Natural killer cell treated with Interleukin-12 subunit alpha and Interleukin-12 subunit beta and Interleukin-15 and Interleukin-18, amount 100 ng/mL, for 72 hours (primary cell): ENCODE results near the gene FYB1. TPM values are rescaled to one million over a fixed set of nuclear protein-coding genes. Genes with fewer than 3 reads are reported as not detected.
A peak's percentile ranks its signal among the peaks of the same experiment; 100 is the strongest.
"Not testable (repeated sequence)": the region's sequence is repeated elsewhere in the genome, so short reads cannot be mapped to it uniquely, and the experiment has no call there.

ENCODE experiments used
- ATAC-seq, 2 donors: fragments of 150-1000 bp; cut with Tn5 transposase in 1 of 2; sonication (Bioruptor Pico), chemical (Tn5 transposase) in 1 of 2; 2 replicates each; pipeline ENCODE4 v1.10.0; 2021
- DNase-seq: peaks from one replicate; pipeline ENCODE4 v3.0.0; 2022; ENCODE audit warnings: low spot score
- H3K27ac Mint-ChIP-seq, 2 donors: 1 replicate in 1 of 2; 2 replicates in 1 of 2; pipeline ENCODE4 v1.8.0; 2022; ENCODE audit warnings: mixed read lengths in 2 of 2, mild to moderate bottlenecking in 1 of 2, moderate library complexity in 1 of 2
- H3K27me3 Mint-ChIP-seq, 2 donors: 1 replicate in 1 of 2; 2 replicates in 1 of 2; pipeline ENCODE4 v1.8.0; 2022; ENCODE audit warnings: mixed read lengths in 2 of 2
- H3K36me3 Mint-ChIP-seq: one replicate; pipeline ENCODE4 v1.8.0; 2022; ENCODE audit warnings: mixed read lengths
- H3K4me1 Mint-ChIP-seq, 2 donors: 1 replicate in 1 of 2; 2 replicates in 1 of 2; pipeline ENCODE4 v1.8.0; 2022; ENCODE audit warnings: low read depth in 2 of 2, mixed read lengths in 2 of 2, mild to moderate bottlenecking in 1 of 2
- H3K4me3 Mint-ChIP-seq: one replicate; pipeline ENCODE4 v1.8.0; 2022; ENCODE audit warnings: mixed read lengths
- H3K9me3 Mint-ChIP-seq: 2 replicates; pipeline ENCODE4 v1.8.0; 2022; ENCODE audit warnings: mixed read lengths
- total RNA-seq, 2 donors: library from RNA; stranded (reverse); gene quantifications; one replicate each; pipeline ENCODE4 v1.2.3, GENCODE V29; 2022

Gene FYB1
- total RNA-seq, 2 donors from 2014 or later, result 71.9 to 72.8 TPM

- peak overlapping the region; percentile 43 to 61 for H3K27ac Mint-ChIP-seq
- peaks cover 33 to 35% of the 10 kb centered on the region in 2 donors for H3K4me1 Mint-ChIP-seq
- DNase-seq (no peak), ATAC-seq (peak; percentile 59 to 65)
- no peaks in the 10 kb centered on the region for H3K27me3 Mint-ChIP-seq
- peaks cover 24% of the 10 kb centered on the region for H3K36me3 Mint-ChIP-seq
- H3K9me3 Mint-ChIP-seq, result peaks cover 6% of the 10 kb centered on the region
- H3K4me3 Mint-ChIP-seq, result peak overlapping the region; percentile 20
Measured at GRCh38 chr5:39238366-39239105, 19.2 kb upstream of the FYB1 start.

- Mint-ChIP-seq H3K9me3 (peaks cover 6% of the 10 kb centered on the region), H3K36me3 (peaks cover 24% of the 10 kb centered on the region), H3K27me3 (no peaks in the 10 kb centered on the region), H3K4me1 (peaks cover 46% of the 10 kb centered on the region in 2 donors), H3K4me3 (no peak overlapping the region), H3K27ac (peak overlapping the region; percentile 43 to 63)
- DNase-seq, result no peak
- no peak for ATAC-seq
Measured at GRCh38 chr5:39236718-39237117, 17.4 kb upstream of the FYB1 start.

- Mint-ChIP-seq H3K4me3 (no peak overlapping the region), H3K27ac (no peak overlapping the region), H3K4me1 (peaks cover 51 to 55% of the 10 kb centered on the region in 2 donors), H3K36me3 (peaks cover 21% of the 10 kb centered on the region), H3K27me3 (no peaks in the 10 kb centered on the region), H3K9me3 (peaks cover 1% of the 10 kb centered on the region)
- DNase-seq, result no peak
- ATAC-seq, result no peak
Measured at GRCh38 chr5:39235648-39236047, 16.3 kb upstream of the FYB1 start.

- H3K4me1 Mint-ChIP-seq, result peaks cover 53 to 54% of the 10 kb centered on the region in 2 donors
- not testable (repeated sequence) for H3K9me3 Mint-ChIP-seq, H3K4me3 Mint-ChIP-seq, H3K27me3 Mint-ChIP-seq, DNase-seq, H3K27ac Mint-ChIP-seq, H3K36me3 Mint-ChIP-seq, ATAC-seq
Measured at GRCh38 chr5:39234494-39234893, 15.1 kb upstream of the FYB1 start.

GRCh38 chr5:39233783-39234182, 14.4 kb upstream of the FYB1 start:
- ATAC-seq, result no peak
- H3K4me1 Mint-ChIP-seq, result peaks cover 47 to 50% of the 10 kb centered on the region in 2 donors

GRCh38 chr5:39231705-39232525, 12.6 kb upstream of the FYB1 start:
- Mint-ChIP-seq H3K36me3 (peaks cover 2% of the 10 kb centered on the region), H3K27me3 (no peaks in the 10 kb centered on the region), H3K4me1 (peaks cover 30 to 40% of the 10 kb centered on the region in 2 donors), H3K9me3 (no peaks in the 10 kb centered on the region), H3K27ac (peak overlapping the region; percentile 94 to 97), H3K4me3 (peak overlapping the region; percentile 88)
- no peak for DNase-seq
- ATAC-seq, result peak; percentile 91 to 96

More at GRCh38 chr5:39233783-39234182, 14.4 kb upstream of the FYB1 start:
- H3K27me3 Mint-ChIP-seq, result no peaks in the 10 kb centered on the region
- no peak for DNase-seq
- H3K36me3 Mint-ChIP-seq, result peaks cover 4% of the 10 kb centered on the region
- H3K9me3 Mint-ChIP-seq, result no peaks in the 10 kb centered on the region
- peak overlapping the region in 1 of 2 donors; percentile 21 for H3K27ac Mint-ChIP-seq
- H3K4me3 Mint-ChIP-seq, result no peak overlapping the region

GRCh38 chr5:39228596-39228995, 9.2 kb upstream of the FYB1 start:
- ATAC-seq, result no peak
- Mint-ChIP-seq H3K27me3 (no peaks in the 10 kb centered on the region), H3K36me3 (no peaks in the 10 kb centered on the region), H3K9me3 (no peaks in the 10 kb centered on the region), H3K4me3 (no peak overlapping the region), H3K27ac (peak overlapping the region in 1 of 2 donors; percentile 76), H3K4me1 (peaks cover 46 to 48% of the 10 kb centered on the region in 2 donors)
- DNase-seq, result no peak

- peak overlapping the region in 1 of 2 donors; percentile 41 for H3K27ac Mint-ChIP-seq
- DNase-seq, result no peak
Measured at GRCh38 chr5:39226558-39226957, 7.2 kb upstream of the FYB1 start.

GRCh38 chr5:39226100-39226451, 6.7 kb upstream of the FYB1 start:
- H3K27ac Mint-ChIP-seq, result peak overlapping the region in 1 of 2 donors; percentile 41
- no peak for ATAC-seq
- no peaks in the 10 kb centered on the region for H3K27me3 Mint-ChIP-seq
- no peak for DNase-seq
- H3K36me3 Mint-ChIP-seq, result no peaks in the 10 kb centered on the region
- H3K4me1 Mint-ChIP-seq, result peaks cover 35 to 36% of the 10 kb centered on the region in 2 donors
- H3K9me3 Mint-ChIP-seq, result no peaks in the 10 kb centered on the region
- no peak overlapping the region for H3K4me3 Mint-ChIP-seq

More at GRCh38 chr5:39226558-39226957, 7.2 kb upstream of the FYB1 start:
- H3K27me3 Mint-ChIP-seq, result no peaks in the 10 kb centered on the region
- H3K9me3 Mint-ChIP-seq, result no peaks in the 10 kb centered on the region
- no peak for ATAC-seq
- peaks cover 36 to 41% of the 10 kb centered on the region in 2 donors for H3K4me1 Mint-ChIP-seq
- no peak overlapping the region for H3K4me3 Mint-ChIP-seq
- no peaks in the 10 kb centered on the region for H3K36me3 Mint-ChIP-seq

- H3K27me3 Mint-ChIP-seq, result no peaks in the 10 kb centered on the region
- H3K27ac Mint-ChIP-seq, result peak overlapping the region in 1 of 2 donors; percentile 41
- H3K4me1 Mint-ChIP-seq, result peaks cover 34 to 38% of the 10 kb centered on the region in 2 donors
- no peak for DNase-seq
- no peaks in the 10 kb centered on the region for H3K9me3 Mint-ChIP-seq
- no peak for ATAC-seq
- H3K4me3 Mint-ChIP-seq, result no peak overlapping the region
- no peaks in the 10 kb centered on the region for H3K36me3 Mint-ChIP-seq
Measured at GRCh38 chr5:39225405-39226099, 6.2 kb upstream of the FYB1 start.

GRCh38 chr5:39224196-39224761, 4.9 kb upstream of the FYB1 start:
- Mint-ChIP-seq H3K36me3 (no peaks in the 10 kb centered on the region), H3K27me3 (no peaks in the 10 kb centered on the region), H3K27ac (peak overlapping the region; percentile 26 to 68), H3K4me1 (peaks cover 43 to 44% of the 10 kb centered on the region in 2 donors), H3K9me3 (no peaks in the 10 kb centered on the region), H3K4me3 (no peak overlapping the region)
- DNase-seq (no peak), ATAC-seq (peak in 1 of 2 donors; percentile 70)

GRCh38 chr5:39223565-39224156, 4.3 kb upstream of the FYB1 start:
- H3K36me3 Mint-ChIP-seq, result no peaks in the 10 kb centered on the region
- no peaks in the 10 kb centered on the region for H3K9me3 Mint-ChIP-seq
- DNase-seq (no peak), ATAC-seq (no peak)
- peak overlapping the region; percentile 30 for H3K4me3 Mint-ChIP-seq
- H3K4me1 Mint-ChIP-seq, result peaks cover 45 to 50% of the 10 kb centered on the region in 2 donors
- H3K27me3 Mint-ChIP-seq, result no peaks in the 10 kb centered on the region
- H3K27ac Mint-ChIP-seq, result peak overlapping the region; percentile 26 to 68

GRCh38 chr5:39221671-39222070, 2.3 kb upstream of the FYB1 start:
- DNase-seq, H3K9me3 Mint-ChIP-seq, H3K27me3 Mint-ChIP-seq, H3K36me3 Mint-ChIP-seq, ATAC-seq, H3K4me3 Mint-ChIP-seq: not testable (repeated sequence)
- peak overlapping the region in 1 of 2 donors; percentile 78 for H3K27ac Mint-ChIP-seq
- H3K4me1 Mint-ChIP-seq, result peaks cover 54 to 61% of the 10 kb centered on the region in 2 donors
